ENCODE results near the gene PRR5L. TPM values are rescaled to one million over a fixed set of nuclear protein-coding genes. Genes with fewer than 3 reads are reported as not detected.

The PRR5L gene
- total and polyA plus RNA-seq, 12 donors, result 1.7 to 10.2 (median 7.3) TPM

GRCh38 chr11:36342327-36342726, 46.2 kb downstream of the PRR5L start:
- Histone ChIP-seq H3K9me3 (replicated peaks in 1 of 3) (no peaks in the 10 kb centered on the region), H3K36me3 (replicated peaks in 1 of 2) (no peaks in the 10 kb centered on the region), H3K27ac (no peak overlapping the region), H3K4me3 (no peak overlapping the region), H3K27me3 (no peaks in the 10 kb centered on the region), H3K4me1 (replicated peaks in 1 of 2) (no peaks in the 10 kb centered on the region)
- TF ChIP-seq, protein P1, sequence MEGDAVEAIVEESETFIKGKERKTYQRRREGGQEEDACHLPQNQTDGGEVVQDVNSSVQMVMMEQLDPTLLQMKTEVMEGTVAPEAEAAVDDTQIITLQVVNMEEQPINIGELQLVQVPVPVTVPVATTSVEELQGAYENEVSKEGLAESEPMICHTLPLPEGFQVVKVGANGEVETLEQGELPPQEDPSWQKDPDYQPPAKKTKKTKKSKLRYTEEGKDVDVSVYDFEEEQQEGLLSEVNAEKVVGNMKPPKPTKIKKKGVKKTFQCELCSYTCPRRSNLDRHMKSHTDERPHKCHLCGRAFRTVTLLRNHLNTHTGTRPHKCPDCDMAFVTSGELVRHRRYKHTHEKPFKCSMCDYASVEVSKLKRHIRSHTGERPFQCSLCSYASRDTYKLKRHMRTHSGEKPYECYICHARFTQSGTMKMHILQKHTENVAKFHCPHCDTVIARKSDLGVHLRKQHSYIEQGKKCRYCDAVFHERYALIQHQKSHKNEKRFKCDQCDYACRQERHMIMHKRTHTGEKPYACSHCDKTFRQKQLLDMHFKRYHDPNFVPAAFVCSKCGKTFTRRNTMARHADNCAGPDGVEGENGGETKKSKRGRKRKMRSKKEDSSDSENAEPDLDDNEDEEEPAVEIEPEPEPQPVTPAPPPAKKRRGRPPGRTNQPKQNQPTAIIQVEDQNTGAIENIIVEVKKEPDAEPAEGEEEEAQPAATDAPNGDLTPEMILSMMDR (IDR thresholded peaks at IDR 0.05), result no peak
- TF ChIP-seq POLR2A (IDR thresholded peaks at IDR 0.05), result no peak
- intact Hi-C loops (cut with DNase I), result no loop called here
- 64 to 78% (median 68%) methylated on average over 5 of the region's 5 CpGs for WGBS, 4 donors
- no peak for DNase-seq

DNA sequence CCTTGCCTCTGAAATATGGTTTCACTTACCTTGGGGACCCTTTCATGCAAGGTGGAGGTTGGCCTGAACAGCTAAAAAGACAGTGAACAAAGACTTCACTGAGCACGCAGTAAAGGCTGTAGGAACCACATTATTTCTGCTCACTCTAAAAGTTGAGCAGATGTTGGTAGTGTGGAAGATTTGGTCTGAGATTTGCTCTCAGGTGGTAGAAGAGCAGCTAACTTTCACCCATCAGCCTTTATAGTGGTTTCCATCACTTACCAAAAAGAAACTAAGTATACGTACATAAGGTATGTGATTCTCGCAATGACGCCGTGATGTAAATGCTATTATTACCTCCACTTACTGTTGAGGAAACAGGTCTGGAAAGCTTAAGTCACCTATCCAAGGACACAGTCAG, 47.3 kb downstream of the PRR5L start:
- Histone ChIP-seq H3K27ac (no peak overlapping the region), H3K9me3 (replicated peaks in 1 of 3) (no peaks in the 10 kb centered on the region), H3K27me3 (no peaks in the 10 kb centered on the region), H3K4me3 (no peak overlapping the region), H3K4me1 (replicated peaks in 1 of 2) (no peaks in the 10 kb centered on the region), H3K36me3 (replicated peaks in 1 of 2) (no peaks in the 10 kb centered on the region)
- intact Hi-C loops (cut with DNase I), result no loop called here
- no peak for DNase-seq
- no peak for TF ChIP-seq POLR2A (IDR thresholded peaks at IDR 0.05)
- WGBS, 4 donors, result 94 to 97% (median 95%) methylated on average over 5 of the region's 5 CpGs

DNA sequence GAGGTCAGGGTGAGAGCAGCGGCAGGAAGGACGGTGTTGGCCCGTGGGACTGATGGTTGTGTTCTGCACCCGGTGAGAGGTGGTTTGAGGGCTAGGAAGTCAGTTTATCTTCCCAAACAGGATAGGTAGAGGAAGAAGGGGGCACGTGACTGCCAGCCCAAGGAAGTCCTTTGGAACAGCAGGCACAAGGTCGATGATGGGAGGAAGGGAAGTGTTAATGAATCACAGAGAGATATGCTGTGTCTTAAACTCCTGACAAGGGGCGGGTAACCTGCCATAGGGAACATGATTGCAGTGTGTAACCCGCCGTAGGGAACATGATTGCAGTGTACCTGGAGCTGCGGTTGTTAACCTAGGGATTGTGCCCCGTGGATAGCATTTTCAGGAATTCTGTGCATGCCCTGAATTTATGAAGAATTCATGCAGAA, 49.0 kb downstream of the PRR5L start:
- Histone ChIP-seq H3K9me3 (replicated peaks in 1 of 3) (no peaks in the 10 kb centered on the region), H3K27me3 (no peaks in the 10 kb centered on the region), H3K4me3 (no peak overlapping the region), H3K4me1 (replicated peaks in 1 of 2) (no peaks in the 10 kb centered on the region), H3K36me3 (replicated peaks in 1 of 2) (no peaks in the 10 kb centered on the region), H3K27ac (no peak overlapping the region)
- intact Hi-C loops (cut with DNase I), result no loop called here
- no peak for TF ChIP-seq POLR2A (IDR thresholded peaks at IDR 0.05)
- TF ChIP-seq, protein P1 (IDR thresholded peaks at IDR 0.05), result no peak
- DNase-seq, result peak in 4 of 7 donors; percentile 7 to 63 (median 30)
- WGBS, 4 donors, result 66 to 79% (median 72%) methylated on average over 11 of the region's 11 CpGs

GRCh38 chr11:36345535-36346141, 49.5 kb downstream of the PRR5L start:
- DNase-seq, result no peak
- H3K4me3 ChIP-seq, result no peak overlapping the region
- H3K36me3 ChIP-seq (replicated peaks in 1 of 2), result no peaks in the 10 kb centered on the region
- H3K9me3 ChIP-seq (replicated peaks in 1 of 3), result no peaks in the 10 kb centered on the region
- TF ChIP-seq, protein P1 (IDR thresholded peaks at IDR 0.05), result no peak
- TF ChIP-seq POLR2A (IDR thresholded peaks at IDR 0.05), result no peak
- no peak overlapping the region for H3K27ac ChIP-seq
- no peaks in the 10 kb centered on the region for H3K4me1 ChIP-seq (replicated peaks in 1 of 2)
- no peaks in the 10 kb centered on the region for H3K27me3 ChIP-seq
- WGBS, 4 donors, result 79 to 93% (median 88%) methylated on average over 7 of the region's 7 CpGs
- intact Hi-C loops (cut with DNase I), result no loop called here
